HUES64 (cell line): ENCODE measurements around the gene STOM.
"Not testable (repeated sequence)": the region's sequence is repeated elsewhere in the genome, so short reads cannot be mapped to it uniquely, and the experiment has no call there.

Experiments used
- H3K27ac ChIP-seq: 2 replicates; pipeline ENCODE4 v1.7.0; 2013; ENCODE audit warnings: low read depth, low read length, inconsistent platforms
- H3K27me3 ChIP-seq: 2 replicates; pipeline ENCODE4 v1.6.1; 2013; ENCODE audit warnings: mild to moderate bottlenecking, low read length; ENCODE audit not compliant: insufficient read depth
- H3K36me3 ChIP-seq: 2 replicates; pipeline ENCODE4 v1.6.1; 2013; ENCODE audit warnings: mild to moderate bottlenecking, low read length; ENCODE audit not compliant: insufficient read depth
- H3K4me1 ChIP-seq: 2 replicates; pipeline ENCODE4 v1.6.1; 2013; ENCODE audit warnings: mild to moderate bottlenecking, low read length, moderate library complexity; ENCODE audit not compliant: insufficient read depth
- H3K4me3 ChIP-seq: 2 replicates; pipeline ENCODE4 v1.5.1; 2013; ENCODE audit warnings: mild to moderate bottlenecking, low read length, moderate library complexity
- H3K9ac ChIP-seq: 2 replicates; pipeline ENCODE4 v1.6.1; 2013; ENCODE audit warnings: mild to moderate bottlenecking, low read depth, low read length
- H3K9me3 ChIP-seq: 2 replicates; pipeline ENCODE4 v1.6.1; 2013; ENCODE audit warnings: low read depth, low read length; ENCODE audit not compliant: insufficient read depth
- WGBS: fragments of 150-250, 120-280 bp; methylation state at CpG from one replicate; pipeline ENCODE4 v1.1.7; 2013; ENCODE audit warnings: missing lambda C conversion rate; 5-methylcytosine and 5-hydroxymethylcytosine counted together

The STOM gene

DNA sequence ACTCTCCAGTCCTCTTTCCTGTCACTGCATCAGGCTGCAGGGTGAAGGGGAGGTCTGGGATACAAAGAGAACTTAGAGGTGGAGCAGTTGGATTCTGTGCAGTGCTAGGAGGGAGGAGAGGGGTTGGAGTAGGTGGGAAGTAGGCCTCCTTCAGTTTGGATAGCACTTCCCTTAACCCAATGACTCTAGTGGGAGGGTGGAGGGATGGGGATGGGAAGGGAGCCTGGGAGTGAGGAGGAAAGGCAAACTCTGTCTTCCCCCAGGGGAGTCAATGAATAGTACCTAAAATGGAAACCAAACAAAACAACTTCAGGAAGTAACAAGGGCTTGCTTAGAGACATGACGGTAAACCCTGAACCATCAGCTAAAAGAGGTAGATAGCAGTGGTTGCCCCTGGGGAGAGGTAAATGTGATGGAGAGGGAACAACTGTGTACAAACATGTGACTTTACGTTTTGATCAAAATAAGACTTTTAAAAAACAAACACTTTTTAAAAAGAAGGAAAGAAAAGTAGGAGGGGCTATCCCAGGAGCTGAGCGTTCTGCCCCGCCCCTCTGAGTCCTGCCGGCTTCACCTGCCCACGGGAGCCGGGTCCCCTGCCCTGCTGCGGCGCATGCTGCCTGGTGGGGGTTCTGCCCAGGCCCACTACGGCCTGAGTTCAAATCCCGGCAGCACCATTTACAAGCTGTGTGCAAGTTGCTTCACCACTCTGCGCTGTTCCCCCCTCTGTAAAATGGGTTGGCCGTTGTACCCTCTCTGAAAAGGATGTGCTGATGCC is 71.2 kb downstream of the STOM start:
- H3K27me3 ChIP-seq, result peaks cover 45% of the 10 kb centered on the region
- no peaks in the 10 kb centered on the region for H3K9me3 ChIP-seq
- peaks cover 13% of the 10 kb centered on the region for H3K4me1 ChIP-seq
- H3K36me3 ChIP-seq, result 0 out of 2 replicates have a peak, but pooled peaks cover 4% of the 10 kb centered on the region
- H3K27ac ChIP-seq, result no peak overlapping the region; the same call in 1 of the 2 replicates
- 20% methylated on average over 12 of the region's 13 CpGs for whole genome bisulfite sequencing
- H3K9ac ChIP-seq, result no peak overlapping the region
- peak overlapping the region; percentile 55 for H3K4me3 ChIP-seq

DNA sequence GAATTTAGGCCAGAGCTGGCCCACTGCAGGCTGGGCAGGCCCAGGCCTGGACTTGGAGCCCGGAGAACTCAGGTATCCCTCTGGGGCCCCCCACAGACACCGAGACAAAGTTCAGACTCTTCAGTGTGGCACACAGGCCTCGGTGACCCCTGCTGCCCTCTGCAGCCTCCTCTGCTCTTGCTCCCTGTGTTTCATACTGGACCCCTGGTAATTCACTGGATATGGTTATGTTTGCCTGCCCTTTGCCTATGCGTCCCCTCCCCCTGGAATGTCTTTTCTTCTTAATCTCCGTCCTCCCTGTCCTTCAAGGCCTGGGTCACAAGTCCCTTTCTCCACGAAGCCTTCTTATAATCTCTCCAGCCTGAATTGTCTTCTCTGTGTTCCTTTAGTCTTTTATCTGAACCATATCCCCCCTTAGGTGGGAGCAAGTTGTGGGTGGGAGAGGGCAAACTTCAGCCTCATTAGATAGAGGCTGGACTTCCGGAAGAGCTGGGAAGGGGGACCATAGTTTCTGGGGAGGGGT is 72.0 kb downstream of the STOM start:
- 46% methylated on average over 6 of the region's 7 CpGs for WGBS
- peaks cover 45% of the 10 kb centered on the region for H3K27me3 ChIP-seq
- no peak overlapping the region for H3K4me3 ChIP-seq
- 0 out of 2 replicates have a peak, but pooled peaks cover 3% of the 10 kb centered on the region for H3K36me3 ChIP-seq
- no peak overlapping the region for H3K9ac ChIP-seq
- no peaks in the 10 kb centered on the region for H3K9me3 ChIP-seq
- H3K4me1 ChIP-seq, result peaks cover 13% of the 10 kb centered on the region
- no peak overlapping the region for H3K27ac ChIP-seq

DNA sequence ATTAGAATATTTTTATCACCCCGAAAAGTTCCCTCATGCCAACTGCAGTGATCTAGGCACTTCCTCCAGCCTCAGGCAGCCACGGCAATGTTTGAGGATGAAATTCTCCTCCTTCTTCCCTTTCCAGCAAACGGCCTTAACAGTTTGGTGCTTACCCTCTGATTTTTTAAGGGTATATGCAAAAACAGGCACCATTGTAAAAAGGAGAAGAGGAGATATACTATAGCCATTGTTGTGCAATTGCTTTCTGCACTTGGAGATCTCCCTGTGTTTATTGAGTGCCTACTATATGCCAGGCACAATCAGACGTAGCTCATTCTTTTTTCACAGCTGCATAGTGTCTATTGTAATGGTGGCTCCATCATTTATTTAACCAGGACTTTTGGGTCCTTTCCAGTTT is 72.7 kb downstream of the STOM start:
- Histone ChIP-seq H3K27me3 (peaks cover 48% of the 10 kb centered on the region), H3K27ac (no peak overlapping the region), H3K4me3 (no peak overlapping the region), H3K4me1 (peaks cover 13% of the 10 kb centered on the region), H3K9ac (no peak overlapping the region), H3K9me3 (no peaks in the 10 kb centered on the region), H3K36me3 (no peaks in the 10 kb centered on the region)
- WGBS, result 77% methylated on average over 4 of the region's 4 CpGs

- Histone ChIP-seq H3K9ac (no peak overlapping the region), H3K4me3 (no peak overlapping the region), H3K27ac (no peak overlapping the region), H3K36me3 (no peaks in the 10 kb centered on the region), H3K4me1 (peaks cover 13% of the 10 kb centered on the region), H3K9me3 (no peaks in the 10 kb centered on the region), H3K27me3 (peaks cover 50% of the 10 kb centered on the region)
- 88% methylated on average over 7 of the region's 7 CpGs for WGBS
These were observed 73.6 kb downstream of the STOM start for GRCh38 chr9:121296213-121297127.

DNA sequence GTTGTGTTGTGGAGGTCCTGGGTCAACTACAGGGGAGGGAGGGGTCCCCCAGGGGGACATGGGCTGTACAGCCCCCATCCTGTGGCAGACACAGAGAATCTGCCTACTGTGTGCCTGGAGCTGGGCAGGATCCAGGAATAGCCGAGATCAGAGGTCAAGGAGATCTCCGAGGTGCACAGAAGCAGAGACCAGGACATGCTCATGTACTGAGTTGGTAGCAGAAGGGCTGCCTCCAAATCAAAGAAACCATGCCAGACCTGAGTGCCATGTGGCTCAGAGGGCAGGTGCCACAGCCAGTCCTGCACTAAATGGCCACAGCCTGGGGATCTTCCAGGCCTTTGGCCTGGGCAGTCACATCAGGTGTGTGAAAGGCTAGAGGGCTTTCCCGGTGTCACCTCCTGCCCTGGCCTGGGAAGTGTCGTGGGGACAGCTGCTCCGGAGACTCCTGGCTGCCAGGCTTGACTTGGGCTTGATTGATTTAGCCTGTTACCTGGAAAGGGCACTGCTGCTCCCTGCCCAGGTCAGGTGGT is 74.3 kb downstream of the STOM start:
- H3K9ac ChIP-seq, result no peak overlapping the region
- peaks cover 43% of the 10 kb centered on the region for H3K27me3 ChIP-seq
- 93% methylated on average over 5 of the region's 5 CpGs for WGBS
- no peak overlapping the region for H3K27ac ChIP-seq
- no peaks in the 10 kb centered on the region for H3K36me3 ChIP-seq
- H3K4me1 ChIP-seq, result peaks cover 13% of the 10 kb centered on the region
- H3K9me3 ChIP-seq, result no peaks in the 10 kb centered on the region
- H3K4me3 ChIP-seq, result no peak overlapping the region

DNA sequence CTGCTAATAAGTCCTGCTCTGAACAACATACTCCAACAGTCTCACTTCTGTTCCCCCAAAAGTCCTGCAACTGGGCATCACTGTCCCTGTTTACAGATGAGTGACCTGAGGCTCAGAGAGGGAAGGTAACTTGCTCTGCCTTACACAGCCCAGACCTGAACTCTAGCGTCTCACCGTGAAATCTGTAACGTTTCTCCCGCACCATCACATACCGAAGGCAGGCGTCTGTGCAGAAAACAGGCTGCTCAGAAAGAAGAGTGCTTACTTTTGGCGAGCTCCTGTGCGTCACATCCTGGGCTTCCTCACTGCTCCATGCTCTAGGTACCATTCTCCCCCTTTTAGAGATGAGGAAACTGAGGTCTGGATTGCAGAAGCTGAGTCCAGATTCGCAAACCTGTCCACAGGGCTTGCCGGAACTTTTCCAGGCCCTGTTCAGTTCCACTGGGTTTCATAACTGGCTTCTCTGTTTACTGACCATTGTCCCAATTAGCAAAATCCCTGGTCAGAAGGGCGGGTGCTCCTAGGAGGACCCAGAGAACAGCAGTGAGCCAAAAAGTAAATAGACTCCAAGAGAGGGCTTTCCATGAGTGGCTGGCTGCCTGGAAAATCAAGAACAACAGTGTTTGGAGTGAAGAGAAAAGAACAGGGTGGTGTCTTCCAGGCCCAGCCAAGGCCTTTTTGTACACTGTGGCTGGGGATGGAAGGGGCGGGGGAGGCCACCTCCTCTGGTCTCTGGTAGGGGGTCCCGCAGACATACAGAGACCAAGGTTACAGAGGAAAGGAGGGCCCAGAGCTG is 75.0 kb downstream of the STOM start:
- no peak overlapping the region for H3K27ac ChIP-seq
- H3K27me3 ChIP-seq, result peaks cover 39% of the 10 kb centered on the region
- H3K9ac ChIP-seq, result no peak overlapping the region
- H3K4me1 ChIP-seq, result peaks cover 10% of the 10 kb centered on the region
- 94% methylated on average over 13 of the region's 13 CpGs for WGBS
- H3K4me3 ChIP-seq, result no peak overlapping the region
- no peaks in the 10 kb centered on the region for H3K36me3 ChIP-seq
- no peaks in the 10 kb centered on the region for H3K9me3 ChIP-seq

- peaks cover 17% of the 10 kb centered on the region for H3K4me1 ChIP-seq
- no peak overlapping the region; the same call in 1 of the 2 replicates for H3K27ac ChIP-seq
- H3K4me3 ChIP-seq, result no peak overlapping the region
- H3K9ac ChIP-seq, result no peak overlapping the region
- no peaks in the 10 kb centered on the region for H3K36me3 ChIP-seq
- WGBS, result 90% methylated on average over 6 of the region's 6 CpGs
- H3K27me3 ChIP-seq, result peaks cover 40% of the 10 kb centered on the region
- H3K9me3 ChIP-seq, result no peaks in the 10 kb centered on the region
These were observed 75.8 kb downstream of the STOM start for GRCh38 chr9:121294151-121294743.

GRCh38 chr9:121292801-121293241 is 77.2 kb downstream of the STOM start:
- no peak overlapping the region for H3K4me3 ChIP-seq
- WGBS, result 80% methylated on average over 6 of the region's 6 CpGs
- peaks cover 22% of the 10 kb centered on the region for H3K4me1 ChIP-seq
- no peak overlapping the region for H3K9ac ChIP-seq
- H3K27ac ChIP-seq, result no peak overlapping the region
- peaks cover 47% of the 10 kb centered on the region for H3K27me3 ChIP-seq
- H3K9me3 ChIP-seq, result no peaks in the 10 kb centered on the region
- no peaks in the 10 kb centered on the region for H3K36me3 ChIP-seq

DNA sequence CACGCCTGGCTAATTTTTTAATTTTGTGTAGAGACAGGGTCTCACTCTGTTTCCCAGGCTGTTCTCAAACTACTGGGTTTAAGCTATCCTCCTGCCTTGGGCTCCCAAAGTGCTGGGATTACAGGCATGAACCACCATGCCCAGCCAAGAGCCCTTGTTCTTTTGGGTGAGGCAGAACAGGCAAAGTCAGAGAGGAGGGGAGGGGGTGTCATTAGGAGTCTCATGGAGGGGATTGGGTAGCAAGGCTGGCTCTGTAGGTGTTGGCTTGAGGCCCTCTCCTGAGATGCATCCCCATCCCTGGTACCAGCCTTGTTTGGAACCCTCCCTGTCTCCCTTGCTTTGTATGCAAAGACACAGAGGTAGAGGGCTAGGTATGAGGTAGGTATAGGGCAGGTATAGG is 78.0 kb downstream of the STOM start:
- H3K4me1 ChIP-seq, result peaks cover 29% of the 10 kb centered on the region

DNA sequence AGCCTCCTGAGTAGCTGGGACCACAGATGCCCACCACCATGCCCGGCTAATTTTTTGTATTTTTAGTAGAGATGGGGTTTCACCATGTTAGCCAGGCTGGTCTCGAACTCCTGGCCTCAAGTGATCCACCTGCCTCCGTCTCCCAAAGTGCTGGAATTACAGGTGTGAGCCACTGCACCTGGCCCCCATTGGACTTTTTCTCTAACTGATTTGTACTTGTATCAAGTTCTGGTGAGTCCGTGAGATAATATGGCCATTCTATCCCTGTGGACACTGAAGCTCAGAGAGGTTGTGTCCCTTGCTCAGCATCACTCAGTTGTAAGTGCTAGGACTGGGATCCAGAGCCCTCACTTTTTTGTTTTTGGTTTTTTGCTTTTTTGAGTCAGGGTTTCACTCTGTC is 78.5 kb downstream of the STOM start:
- H3K4me3 ChIP-seq, H3K36me3 ChIP-seq, H3K9ac ChIP-seq, H3K9me3 ChIP-seq, H3K27ac ChIP-seq: not testable (repeated sequence)
- Histone ChIP-seq H3K4me1 (peaks cover 34% of the 10 kb centered on the region), H3K27me3 (peaks cover 47% of the 10 kb centered on the region)
- 90% methylated on average over 4 of the region's 4 CpGs for WGBS

More for the DNA sequence above, 78.0 kb downstream of the STOM start:
- no peak overlapping the region for H3K9ac ChIP-seq
- no peaks in the 10 kb centered on the region for H3K9me3 ChIP-seq
- peaks cover 46% of the 10 kb centered on the region for H3K27me3 ChIP-seq
- no peak overlapping the region for H3K4me3 ChIP-seq
- H3K36me3 ChIP-seq, result no peaks in the 10 kb centered on the region
- WGBS, result 93% methylated on average over 1 of the region's 1 CpG
- no peak overlapping the region for H3K27ac ChIP-seq
